NB4 (cell line): ENCODE data around the gene GOLGA6L10.

ENCODE experiments used
- CTCF ChIP-seq: IDR thresholded peaks from one replicate; pipeline ENCODE4 v1.5.1; 2012; ENCODE audit warnings: low read depth, low read length
- MAX ChIP-seq: IDR thresholded peaks from 2 replicates; pipeline ENCODE4 v1.6.1; 2011; ENCODE audit warnings: low read depth, low read length
- MYC ChIP-seq: IDR thresholded peaks from 2 replicates; pipeline ENCODE4 v1.6.1; 2011; ENCODE audit warnings: low read depth, low read length
- POLR2A ChIP-seq: IDR thresholded peaks from 2 replicates; pipeline ENCODE4 v1.6.1; 2011; ENCODE audit warnings: mild to moderate bottlenecking; ENCODE audit not compliant: insufficient read length; ENCODE audit errors: extremely low read depth

- TF ChIP-seq POLR2A = no peak
- TF ChIP-seq CTCF = no peak
- TF ChIP-seq MAX = no peak
- no peak for TF ChIP-seq MYC
Measured at GRCh38 chr15:82292271-82292670, 57.0 kb downstream of the GOLGA6L10 start.
